T-helper 2 cell (primary cell): ENCODE data around the gene KRT5.
"Not testable (repeated sequence)": the region's sequence is repeated elsewhere in the genome, so short reads cannot be mapped to it uniquely, and the experiment has no call there.

Experiments used
- DNase-seq, 5 experiments: peaks; one replicate each; pipeline versions ENCODE4 v3.0.0 to v3.0.0-alpha.2; 2012 to 2022

Gene KRT5

DNA sequence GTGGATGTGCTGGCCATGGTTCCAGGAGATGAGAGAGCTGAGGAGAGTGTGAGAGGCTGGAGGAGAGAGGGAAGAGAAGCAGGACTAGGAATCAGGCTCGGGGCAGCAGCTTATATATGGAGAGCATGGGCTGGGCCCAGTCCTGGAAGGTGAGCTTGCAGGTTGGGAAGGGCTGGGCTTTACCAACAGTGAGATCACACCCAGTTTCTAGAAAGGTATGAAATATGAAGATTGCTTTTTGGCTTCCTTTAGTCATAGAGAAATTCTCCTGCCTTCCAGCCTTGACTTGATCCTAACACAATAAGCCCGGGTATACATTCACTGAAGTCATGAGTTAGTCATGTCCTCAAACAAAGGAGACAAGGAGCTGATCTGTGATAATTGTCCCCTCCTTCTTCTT is 27.0 kb downstream of the KRT5 start, which contains the start of gene KRT6A:
TSS of gene KRT6A (minus strand) at position 86 of the 400 bp plus-strand sequence. CDS start at position 17, 69 bp downstream.
- DNase-seq: no peak

DNA sequence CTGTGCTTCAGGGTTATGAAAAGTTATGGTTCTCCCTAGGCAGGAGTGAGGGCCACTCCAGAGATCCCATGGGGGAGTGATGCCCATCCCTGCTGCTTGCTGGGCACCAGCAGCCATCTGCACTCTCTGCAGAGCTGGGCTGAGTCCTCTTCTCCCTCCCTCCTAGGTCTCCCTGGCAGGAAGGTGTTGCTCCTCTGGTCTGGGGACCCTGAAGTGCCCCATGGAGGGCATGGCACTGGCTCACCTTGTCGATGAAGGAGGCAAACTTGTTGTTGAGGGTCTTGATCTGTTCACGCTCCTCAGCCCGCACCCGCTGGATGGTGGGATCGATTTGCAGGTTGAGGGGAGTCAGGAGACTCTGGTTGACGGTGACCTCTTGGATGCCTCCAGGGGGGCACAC is 27.8 kb downstream of the KRT5 start:
- not testable (repeated sequence) for DNase-seq

GRCh38 chr12:52491495-52491894 is 28.7 kb downstream of the KRT5 start:
- DNase-seq: not testable (repeated sequence)

DNA sequence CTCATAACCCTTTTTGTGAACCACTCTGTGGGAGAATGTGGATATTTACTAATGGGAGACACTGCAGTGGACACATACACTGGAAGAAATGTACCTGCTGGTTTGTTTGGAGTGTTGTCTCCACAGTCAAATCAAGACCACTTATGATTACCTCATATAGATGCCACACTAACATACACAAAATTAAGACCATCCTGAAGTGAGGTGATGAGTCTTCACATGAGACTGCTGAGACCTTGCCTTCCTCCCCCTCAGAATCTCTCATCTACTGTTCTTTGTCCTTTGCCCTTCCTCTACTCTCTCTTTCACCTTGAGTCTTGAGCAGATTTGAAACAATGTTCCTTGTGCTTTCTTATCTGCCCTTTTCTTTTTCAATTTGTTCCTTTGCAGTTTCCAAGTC is 31.5 kb downstream of the KRT5 start:
- no peak for DNase-seq

DNA sequence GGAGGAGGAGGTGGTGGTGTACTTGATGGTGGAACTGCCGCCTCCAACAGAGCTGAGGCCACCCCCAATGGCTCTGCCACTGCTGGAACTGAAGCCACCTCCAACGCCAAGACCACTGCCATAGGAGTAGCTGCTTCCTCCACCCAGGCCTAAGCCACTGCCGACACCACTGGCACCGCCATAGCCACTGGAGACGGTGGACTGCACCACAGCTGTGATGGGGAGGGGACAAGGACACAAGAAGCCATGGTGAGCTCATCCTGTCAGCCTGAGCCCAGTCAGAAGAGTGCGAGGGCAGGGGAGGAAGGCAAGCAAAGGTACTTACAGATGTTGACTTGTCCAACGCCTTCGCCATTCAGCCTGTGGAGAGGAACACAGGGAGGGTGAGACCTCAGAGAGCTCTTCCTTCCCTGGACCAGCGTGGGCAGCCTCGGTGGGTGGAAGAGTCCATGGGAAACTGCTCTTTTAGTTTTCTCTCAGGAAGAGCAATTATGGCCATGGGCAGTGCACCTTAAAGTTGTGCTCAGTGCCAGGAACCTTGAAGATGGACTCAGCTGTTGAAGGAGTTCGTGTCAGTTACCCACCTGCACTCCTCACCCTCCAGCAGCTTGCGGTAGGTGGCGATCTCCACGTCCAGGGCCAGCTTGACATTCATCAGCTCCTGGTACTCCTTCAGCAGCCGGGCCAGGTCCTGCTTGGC is 32.3 kb downstream of the KRT5 start:
- DNase-seq: not testable (repeated sequence)

DNA sequence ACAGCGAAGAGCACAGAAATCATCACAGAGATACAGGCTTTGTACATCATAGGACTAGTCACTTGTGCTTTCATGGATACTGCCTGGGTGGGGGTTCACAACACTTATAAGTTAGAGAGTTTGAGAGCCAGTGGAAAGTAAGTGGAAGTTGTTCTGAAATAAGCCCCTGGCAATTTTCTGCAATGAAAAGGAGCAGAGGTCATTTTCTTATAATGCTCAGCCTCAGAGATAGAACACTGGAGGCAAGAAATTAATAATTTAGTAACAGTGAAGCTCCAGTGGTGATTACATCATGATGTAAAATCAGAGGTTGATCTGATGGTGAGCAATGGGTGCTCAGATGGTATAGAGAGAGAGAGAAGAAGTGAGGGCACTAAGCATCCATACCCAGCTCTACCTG is 33.0 kb downstream of the KRT5 start:
- DNase-seq: no peak

- no peak for DNase-seq
These were observed 33.8 kb downstream of the KRT5 start for GRCh38 chr12:52486166-52487105.

DNA sequence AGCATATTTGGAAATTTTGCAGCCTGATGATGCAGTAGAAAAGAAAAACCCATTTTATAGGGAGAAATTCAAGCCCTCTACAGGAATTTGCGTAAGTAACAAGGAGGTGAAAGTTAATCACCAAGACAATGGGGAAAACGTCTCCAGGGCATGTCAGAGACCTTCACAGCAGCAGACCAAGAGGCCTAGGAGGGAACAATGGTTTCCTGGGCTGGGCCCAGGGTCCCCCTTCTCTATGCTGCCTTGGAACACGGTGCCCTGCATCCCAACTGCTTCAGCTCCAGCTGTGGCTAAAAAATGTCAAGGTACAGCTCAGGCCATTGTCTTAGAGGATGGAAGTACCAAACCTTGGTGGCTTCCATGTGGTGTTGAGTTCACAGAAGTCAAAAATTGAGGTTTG is 40.1 kb downstream of the KRT5 start:
- DNase-seq: no peak

- DNase-seq: no peak
These were observed 42.5 kb downstream of the KRT5 start for GRCh38 chr12:52477651-52478050.

GRCh38 chr12:52474212-52474611 is 46.0 kb downstream of the KRT5 start:
- no peak for DNase-seq

- no peak for DNase-seq
These were observed 46.4 kb downstream of the KRT5 start, which contains the start of gene KRT6C for GRCh38 chr12:52473768-52474167. KRT6C (minus strand) TSS chr12:52473805; CDS start chr12:52473737, 68 bp downstream.

- no peak for DNase-seq
These were observed 50.3 kb downstream of the KRT5 start for GRCh38 chr12:52469853-52470252.

GRCh38 chr12:52464897-52465296 is 55.3 kb downstream of the KRT5 start:
- DNase-seq: no peak
